SH-SY5Y (cell line): ENCODE data around the gene WDR64.

ENCODE experiments used
- GATA2 ChIP-seq: IDR thresholded peaks from 2 replicates; pipeline ENCODE4 v1.6.1; 2011; ENCODE audit warnings: mild to moderate bottlenecking, low read depth, low read length
- GATA3 ChIP-seq: IDR thresholded peaks from 2 replicates; pipeline ENCODE4 v1.6.1; 2011; ENCODE audit warnings: low read depth, mild to moderate bottlenecking, low read length, moderate library complexity

DNA sequence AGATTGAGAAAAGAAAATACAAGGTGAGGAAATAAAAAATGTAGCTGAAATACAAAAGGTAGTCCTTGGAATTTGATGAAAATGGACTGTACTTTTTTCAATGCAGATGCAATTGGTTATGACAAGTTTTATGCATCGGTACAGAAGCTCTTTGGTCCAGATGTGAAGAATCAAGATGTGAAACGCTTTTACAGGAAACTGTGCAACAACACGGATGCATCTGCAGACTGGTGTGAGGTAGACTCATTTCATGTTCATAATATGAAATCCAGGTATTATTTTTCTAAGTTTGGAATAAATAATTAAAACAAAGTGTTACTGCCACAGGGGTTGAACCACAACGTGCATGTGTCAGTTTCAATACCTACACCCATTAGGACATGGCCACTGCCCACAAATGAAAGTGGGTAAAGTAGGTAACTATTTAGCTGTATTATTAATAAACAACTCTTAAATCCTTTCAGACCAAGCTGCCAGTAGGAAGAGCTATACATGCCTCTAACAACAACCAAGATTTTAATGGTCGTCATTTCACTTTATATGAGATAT is 8.4 kb downstream of the WDR64 start:
- TF ChIP-seq GATA3 (no peak), GATA2 (no peak)
